H9 (cell line): ENCODE results near the gene MCM3. TPM values are rescaled to one million over a fixed set of nuclear protein-coding genes. Genes with fewer than 3 reads are reported as not detected.

Experiments used
- DNase-seq: peaks from one replicate; pipeline ENCODE4 v3.0.0-alpha.2; 2017
- H2AFZ ChIP-seq: one replicate; pipeline ENCODE4 v1.6.1; 2013; ENCODE audit warnings: mild to moderate bottlenecking, low read length, control low read depth, moderate library complexity
- H2AK5ac ChIP-seq: 2 replicates; pipeline ENCODE4 v1.6.1; 2013; ENCODE audit warnings: low read length, control low read depth, mixed read lengths; ENCODE audit not compliant: insufficient read length
- H2BK120ac ChIP-seq: one replicate; pipeline ENCODE4 v1.6.1; 2013; ENCODE audit warnings: low read depth, mild to moderate bottlenecking, low read length, control low read depth, inconsistent platforms; ENCODE audit not compliant: poor library complexity, severe bottlenecking
- H2BK12ac ChIP-seq: 2 replicates; pipeline ENCODE4 v1.6.1; 2013; ENCODE audit warnings: low read length, control low read depth, mixed read lengths, low read depth; ENCODE audit not compliant: insufficient read length
- H2BK15ac ChIP-seq: 2 replicates; pipeline ENCODE4 v1.6.1; 2013; ENCODE audit warnings: low read depth, low read length, control low read depth
- H2BK20ac ChIP-seq: one replicate; pipeline ENCODE4 v1.6.1; 2013; ENCODE audit warnings: low read depth, mild to moderate bottlenecking, low read length, control low read depth, inconsistent platforms; ENCODE audit not compliant: poor library complexity, severe bottlenecking
- H2BK5ac ChIP-seq: 2 replicates; pipeline ENCODE4 v1.6.1; 2013; ENCODE audit warnings: low read length, control low read depth, mixed read lengths; ENCODE audit not compliant: insufficient read length
- H3K14ac ChIP-seq: 2 replicates; pipeline ENCODE4 v1.6.1; 2013; ENCODE audit warnings: low read length, control low read depth; ENCODE audit not compliant: insufficient read depth
- H3K18ac ChIP-seq: 2 replicates; pipeline ENCODE4 v1.6.1; 2013; ENCODE audit warnings: low read depth, mild to moderate bottlenecking, mixed read lengths, low read length, control low read depth; ENCODE audit not compliant: insufficient read length
- H3K23ac ChIP-seq: 2 replicates; pipeline ENCODE4 v1.6.1; 2013; ENCODE audit warnings: low read length, control low read depth, mixed read lengths, low read depth; ENCODE audit not compliant: insufficient read length
- H3K23me2 ChIP-seq: 2 replicates; pipeline ENCODE4 v1.6.1; 2013; ENCODE audit warnings: low read depth, mild to moderate bottlenecking, mixed read lengths, low read length, control low read depth; ENCODE audit not compliant: insufficient read length, poor library complexity, severe bottlenecking
- H3K27ac ChIP-seq: 2 replicates; pipeline ENCODE4 v1.5.1; 2013; ENCODE audit warnings: low read length, control low read depth, mixed read lengths, low read depth; ENCODE audit not compliant: insufficient read length
- H3K27me3 ChIP-seq: 2 replicates; pipeline ENCODE4 v1.6.1; 2013; ENCODE audit warnings: low read length, control low read depth, inconsistent platforms; ENCODE audit not compliant: insufficient read depth
- H3K4ac ChIP-seq: 2 replicates; pipeline ENCODE4 v1.6.1; 2013; ENCODE audit warnings: low read depth, mild to moderate bottlenecking, control low read depth, inconsistent platforms, low read length, moderate library complexity
- H3K4me1 ChIP-seq: 2 replicates; pipeline ENCODE4 v1.6.1; 2013; ENCODE audit warnings: low read length, control low read depth, inconsistent platforms; ENCODE audit not compliant: insufficient read depth
- H3K4me2 ChIP-seq: 2 replicates; pipeline ENCODE4 v1.6.1; 2013; ENCODE audit warnings: low read length, control low read depth, mixed read lengths; ENCODE audit not compliant: insufficient read length, insufficient read depth
- H3K56ac ChIP-seq: 2 replicates; pipeline ENCODE4 v1.6.1; 2013; ENCODE audit warnings: low read depth, mild to moderate bottlenecking, mixed read lengths, low read length, control low read depth; ENCODE audit not compliant: insufficient read length
- H3K79me1 ChIP-seq: 2 replicates; pipeline ENCODE4 v1.6.1; 2013; ENCODE audit warnings: low read depth, mild to moderate bottlenecking, moderate library complexity, low read length, control low read depth, inconsistent platforms; ENCODE audit not compliant: insufficient read depth, poor library complexity, severe bottlenecking
- H3K79me2 ChIP-seq: 2 replicates; pipeline ENCODE4 v1.6.1; 2013; ENCODE audit warnings: low read length, control low read depth, inconsistent platforms; ENCODE audit not compliant: insufficient read depth
- H3K9ac ChIP-seq: 2 replicates; pipeline ENCODE4 v1.6.1; 2013; ENCODE audit warnings: low read length, control low read depth, mixed read lengths; ENCODE audit not compliant: insufficient read length; ENCODE audit errors: extremely low read depth
- H3K9me3 ChIP-seq: one replicate; pipeline ENCODE4 v1.6.1; 2013; ENCODE audit warnings: low read depth, low read length, inconsistent platforms; ENCODE audit not compliant: control insufficient read depth
- H3T11ph ChIP-seq: one replicate; pipeline ENCODE4 v1.6.1; 2013; ENCODE audit warnings: mild to moderate bottlenecking, low read length, control low read depth, inconsistent platforms
- H4K20me1 ChIP-seq: one replicate; pipeline ENCODE4 v1.6.1; 2013; ENCODE audit not compliant: control insufficient read depth, insufficient read length, insufficient read depth
- H4K5ac ChIP-seq: 2 replicates; pipeline ENCODE4 v1.6.1; 2013; ENCODE audit warnings: low read depth, mild to moderate bottlenecking, mixed read lengths, low read length, control low read depth; ENCODE audit not compliant: insufficient read length
- H4K8ac ChIP-seq: replicated peaks from 2 replicates; pipeline ENCODE4 v1.6.1; 2013; ENCODE audit warnings: low read length, control low read depth, mixed read lengths, low read depth; ENCODE audit not compliant: insufficient read length
- H4K91ac ChIP-seq: 2 replicates; pipeline ENCODE4 v1.6.1; 2013; ENCODE audit warnings: low read depth, mild to moderate bottlenecking, moderate library complexity, mixed read lengths, low read length, control low read depth; ENCODE audit not compliant: insufficient read length
- H3K27ac Mint-ChIP-seq, 3 experiments: 2 replicates in 2 of 3; 3 replicates in 1 of 3; pipeline ENCODE4 v1.8.0; 2020 to 2021; ENCODE audit warnings: mixed read lengths in 3 of 3, mild to moderate bottlenecking in 1 of 3, moderate library complexity in 1 of 3
- H3K27me3 Mint-ChIP-seq: 2 replicates; pipeline ENCODE4 v1.8.0; 2021; ENCODE audit warnings: low read depth, mild to moderate bottlenecking, moderate library complexity, mixed read lengths
- H3K36me3 Mint-ChIP-seq, 3 experiments: 2 replicates in 2 of 3; 3 replicates in 1 of 3; pipeline ENCODE4 v1.8.0; 2020 to 2021; ENCODE audit warnings: low read depth in 3 of 3, mixed read lengths in 3 of 3; ENCODE audit not compliant: insufficient read depth in 1 of 3
- H3K4me1 Mint-ChIP-seq, 2 experiments: 2 replicates each; pipeline ENCODE4 v1.8.0; 2020; ENCODE audit warnings: mixed read lengths in 2 of 2
- H3K4me3 Mint-ChIP-seq, 2 experiments: 2 replicates in 1 of 2; 3 replicates in 1 of 2; pipeline ENCODE4 v1.8.0; 2020 to 2021; ENCODE audit warnings: mild to moderate bottlenecking in 2 of 2, mixed read lengths in 2 of 2, moderate library complexity in 1 of 2
- H3K9me3 Mint-ChIP-seq, 2 experiments: 2 replicates in 1 of 2; 3 replicates in 1 of 2; pipeline ENCODE4 v1.8.0; 2020; ENCODE audit warnings: mild to moderate bottlenecking in 2 of 2, mixed read lengths in 2 of 2, moderate library complexity in 1 of 2
- WGBS: extraction: QIAGEN DNeasy Blood & Tissue Kit; methylation state at CpG from one replicate; pipeline ENCODE4 v1.1.7; 2013; ENCODE audit warnings: missing lambda C conversion rate, low lambda C conversion rate, mixed read lengths; ENCODE audit not compliant: insufficient read length; ENCODE audit errors: extremely low coverage; 5-methylcytosine and 5-hydroxymethylcytosine counted together
- total RNA-seq: library from RNA; stranded (reverse); gene quantifications from 2 replicates; pipeline ENCODE4 v1.2.1, GENCODE V29; 2021
- TF ChIP-seq, protein P1 (sequence below): fragments of 200-600 bp; sonication (generic); conservative IDR thresholded peaks from 3 replicates; pipeline ENCODE4 v1.8.0; 2021; ENCODE audit warnings: antibody characterized with exemption, mild to moderate bottlenecking

Gene MCM3
- total RNA-seq, 1 experiment from 2014 or later: 252 TPM

DNA sequence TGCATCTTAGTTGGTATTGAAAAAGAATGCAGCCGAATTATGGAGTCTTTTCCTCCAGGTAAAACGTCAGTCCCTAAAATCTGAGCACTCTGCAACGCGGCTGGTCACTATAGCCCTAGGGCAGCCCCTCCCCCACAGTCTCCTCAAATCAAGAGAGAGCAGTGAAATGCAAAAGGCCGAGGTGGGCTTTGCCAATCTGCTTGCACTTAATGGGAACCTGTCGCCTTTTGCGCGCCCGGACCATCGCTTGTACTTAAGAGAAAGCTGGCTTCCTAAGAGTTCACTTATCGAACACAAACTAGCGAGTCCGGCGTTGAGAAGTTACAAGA is 447 bp downstream of the MCM3 start:
- H3K4me1 Mint-ChIP-seq: peaks cover 14 to 20% of the 10 kb centered on the region in 2 experiments
- WGBS: no CpG with 5 or more reads among the region's 14 CpGs
- Histone ChIP-seq H3K9me3 (no peaks in the 10 kb centered on the region), H4K5ac (peak overlapping the region; percentile 92), H3K4me2 (peak overlapping the region; percentile 77), H3K23ac (no peak overlapping the region), H3K79me1 (peaks cover 10% of the 10 kb centered on the region), H3K9ac (peak overlapping the region; percentile 98), H3K27ac (peak overlapping the region; percentile 77), H4K8ac (no peak overlapping the region), H3K4ac (peak overlapping the region; percentile 89; the same call in 1 of the 2 replicates), H3K79me2 (peaks cover 12% of the 10 kb centered on the region; the same call in 1 of the 2 replicates), H2BK12ac (no peak overlapping the region), H3K14ac (peak overlapping the region; percentile 100), H4K91ac (peak overlapping the region; percentile 71), H3K4me1 (peaks cover 3% of the 10 kb centered on the region; the same call in 1 of the 2 replicates), H2BK20ac (no peak overlapping the region), H2AFZ (no peak overlapping the region), H3K27me3 (no peaks in the 10 kb centered on the region), H3T11ph (peak overlapping the region; percentile 24), H3K18ac (peak overlapping the region; percentile 98), H3K23me2 (peaks cover 3% of the 10 kb centered on the region), H2BK5ac (peak overlapping the region; percentile 81), H2BK120ac (peak overlapping the region; percentile 89), H4K20me1 (no peaks in the 10 kb centered on the region), H2BK15ac (peak overlapping the region; percentile 69; the same call in 1 of the 2 replicates), H2AK5ac (no peak overlapping the region), H3K56ac (peak overlapping the region; percentile 84)
- no peak overlapping the region for H3K4me3 Mint-ChIP-seq
- TF ChIP-seq, protein P1, sequence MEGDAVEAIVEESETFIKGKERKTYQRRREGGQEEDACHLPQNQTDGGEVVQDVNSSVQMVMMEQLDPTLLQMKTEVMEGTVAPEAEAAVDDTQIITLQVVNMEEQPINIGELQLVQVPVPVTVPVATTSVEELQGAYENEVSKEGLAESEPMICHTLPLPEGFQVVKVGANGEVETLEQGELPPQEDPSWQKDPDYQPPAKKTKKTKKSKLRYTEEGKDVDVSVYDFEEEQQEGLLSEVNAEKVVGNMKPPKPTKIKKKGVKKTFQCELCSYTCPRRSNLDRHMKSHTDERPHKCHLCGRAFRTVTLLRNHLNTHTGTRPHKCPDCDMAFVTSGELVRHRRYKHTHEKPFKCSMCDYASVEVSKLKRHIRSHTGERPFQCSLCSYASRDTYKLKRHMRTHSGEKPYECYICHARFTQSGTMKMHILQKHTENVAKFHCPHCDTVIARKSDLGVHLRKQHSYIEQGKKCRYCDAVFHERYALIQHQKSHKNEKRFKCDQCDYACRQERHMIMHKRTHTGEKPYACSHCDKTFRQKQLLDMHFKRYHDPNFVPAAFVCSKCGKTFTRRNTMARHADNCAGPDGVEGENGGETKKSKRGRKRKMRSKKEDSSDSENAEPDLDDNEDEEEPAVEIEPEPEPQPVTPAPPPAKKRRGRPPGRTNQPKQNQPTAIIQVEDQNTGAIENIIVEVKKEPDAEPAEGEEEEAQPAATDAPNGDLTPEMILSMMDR: no peak
- H3K9me3 Mint-ChIP-seq: no peaks in the 10 kb centered on the region
- no peak overlapping the region; a peak in 3 of 7 replicates for H3K27ac Mint-ChIP-seq
- peak; percentile 81 for DNase-seq
- H3K36me3 Mint-ChIP-seq: peaks cover 39 to 47% (median 44%) of the 10 kb centered on the region in 3 experiments; a peak in 6 of 7 replicates
- H3K27me3 Mint-ChIP-seq: no peaks in the 10 kb centered on the region
